GM12878 (cell line): ENCODE results near the gene HPSE. TPM values are rescaled to one million over a fixed set of nuclear protein-coding genes. Genes with fewer than 3 reads are reported as not detected.

ENCODE experiments used
- CREM ChIP-seq: IDR thresholded peaks from 2 replicates; pipeline ENCODE4 v1.6.1; 2014; ENCODE audit warnings: antibody characterized with exemption, low read depth
- DPF2 ChIP-seq: fragments of 450-650 bp; IDR thresholded peaks from 2 replicates; pipeline ENCODE4 v1.6.1; 2017; ENCODE audit warnings: mild to moderate bottlenecking
- EGR1 ChIP-seq, 2 experiments: IDR thresholded peaks; 1 replicate in 1 of 2; 2 replicates in 1 of 2; pipeline ENCODE4 v1.6.1; 2011 to 2012; ENCODE audit warnings: low read depth in 2 of 2, low read length in 2 of 2, borderline replicate concordance in 1 of 2, mild to moderate bottlenecking in 1 of 2, moderate library complexity in 1 of 2
- HDAC2 ChIP-seq: fragments of 200-600 bp; sonication (generic); IDR thresholded peaks from 2 replicates; pipeline ENCODE4 v1.6.1; 2017
- HDGF ChIP-seq: fragments of 450-650 bp; IDR thresholded peaks from 2 replicates; pipeline ENCODE4 v1.6.1; 2016; ENCODE audit warnings: antibody characterized with exemption
- MEF2B ChIP-seq: fragments of 450-650 bp; IDR thresholded peaks from 2 replicates; pipeline ENCODE4 v1.6.1; 2018; ENCODE audit warnings: mild to moderate bottlenecking, moderate library complexity; ENCODE audit not compliant: partially characterized antibody, poor library complexity, severe bottlenecking
- MYB ChIP-seq: fragments of 150-350 bp; IDR thresholded peaks from 2 replicates; pipeline ENCODE4 v1.6.1; 2014; ENCODE audit warnings: mild to moderate bottlenecking, low read depth, low read length, borderline replicate concordance
- NFYA ChIP-seq: IDR thresholded peaks from 2 replicates; pipeline ENCODE4 v1.6.1; 2011; ENCODE audit warnings: low read depth, mild to moderate bottlenecking, low read length, improper control_type of control experiment, borderline replicate concordance
- SREBF2 ChIP-seq: IDR thresholded peaks from 2 replicates; pipeline ENCODE4 v1.6.1; 2012; ENCODE audit warnings: mild to moderate bottlenecking, low read length
- polyA plus RNA-seq, 11 experiments: library from polyadenylated mRNA; depleted of rRNA in 4 of 11; unstranded in 6 of 11; stranded (reverse) in 5 of 11; fragments of >200 nt; fragmentation: Nextera tagmentation in 4 of 11; fragmentation: Illumina TruSeq in 1 of 11; extraction: Ambion mirVana in 4 of 11; extraction: Trizol in 1 of 11; gene quantifications; 1 replicate in 1 of 11; 2 replicates in 10 of 11; pipeline versions ENCODE4 v1.2.1 to v1.2.3, GENCODE V29; 2011 to 2016; ENCODE audit warnings: inconsistent platforms in 2 of 11, missing spikeins in 2 of 11, low read depth in 1 of 11
- total RNA-seq, 4 experiments: library from RNA; depleted of rRNA in 3 of 4; stranded (reverse); fragments of >200 nt in 3 of 4; fragmentation: Illumina TruSeq in 1 of 4; extraction: Trizol in 1 of 4; gene quantifications; 2 replicates each; pipeline versions ENCODE4 v1.2.1 to v1.2.3, GENCODE V29; 2013 to 2021
- TF ChIP-seq, protein P1 (sequence below): fragments of 450-650 bp; IDR thresholded peaks from 2 replicates; pipeline ENCODE4 v1.6.1; 2018; ENCODE audit warnings: mild to moderate bottlenecking, low read depth, moderate library complexity; ENCODE audit not compliant: partially characterized antibody
- TF ChIP-seq, protein P2 (sequence below): fragments of 450-650 bp; IDR thresholded peaks from 2 replicates; pipeline ENCODE4 v1.6.1; 2017; ENCODE audit warnings: mild to moderate bottlenecking, moderate library complexity
- TF ChIP-seq, protein P3 (sequence below): fragments of 450-650 bp; IDR thresholded peaks from 2 replicates; pipeline ENCODE4 v1.6.1; 2017; ENCODE audit warnings: mild to moderate bottlenecking, low read depth, inconsistent platforms; ENCODE audit not compliant: poor library complexity, severe bottlenecking
- TF ChIP-seq, protein P4 (sequence below): fragments of 450-650 bp; formaldehyde crosslinking; IDR thresholded peaks from 2 replicates; pipeline ENCODE4 v1.5.0; 2022; ENCODE audit warnings: mild to moderate bottlenecking, missing genetic modification characterization
- TF ChIP-seq, protein P5 (sequence below): fragments of 450-650 bp; formaldehyde crosslinking; IDR thresholded peaks from 2 replicates; pipeline ENCODE4 v1.4.0; 2022; ENCODE audit warnings: mild to moderate bottlenecking, moderate library complexity

HPSE gene
- total and polyA plus RNA-seq, 10 of the 15 experiments (the other 5 are each of a cell fraction or from before 2014, with no cell fraction given): 0.16 to 0.89 (median 0.58) TPM

DNA sequence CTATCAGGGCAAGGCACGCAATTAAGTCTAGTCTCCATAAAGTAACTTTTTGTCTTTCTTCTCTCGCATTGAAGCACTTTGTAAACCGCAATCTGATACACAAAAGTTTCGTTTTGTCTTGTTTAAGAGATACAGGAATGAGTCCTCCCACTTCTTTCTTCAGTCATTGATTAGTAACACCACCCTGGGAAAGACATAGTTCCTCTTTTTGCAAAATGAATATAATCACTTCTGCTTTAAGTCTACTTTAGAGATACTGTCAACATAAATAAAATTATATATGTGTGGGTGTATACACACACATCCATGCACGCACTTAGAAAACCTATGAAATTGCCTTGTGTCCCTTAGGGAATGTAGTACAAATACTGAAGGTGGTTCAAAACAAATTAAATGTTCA is 61.7 kb downstream of the HPSE start (continued):
- TF ChIP-seq, protein P1, sequence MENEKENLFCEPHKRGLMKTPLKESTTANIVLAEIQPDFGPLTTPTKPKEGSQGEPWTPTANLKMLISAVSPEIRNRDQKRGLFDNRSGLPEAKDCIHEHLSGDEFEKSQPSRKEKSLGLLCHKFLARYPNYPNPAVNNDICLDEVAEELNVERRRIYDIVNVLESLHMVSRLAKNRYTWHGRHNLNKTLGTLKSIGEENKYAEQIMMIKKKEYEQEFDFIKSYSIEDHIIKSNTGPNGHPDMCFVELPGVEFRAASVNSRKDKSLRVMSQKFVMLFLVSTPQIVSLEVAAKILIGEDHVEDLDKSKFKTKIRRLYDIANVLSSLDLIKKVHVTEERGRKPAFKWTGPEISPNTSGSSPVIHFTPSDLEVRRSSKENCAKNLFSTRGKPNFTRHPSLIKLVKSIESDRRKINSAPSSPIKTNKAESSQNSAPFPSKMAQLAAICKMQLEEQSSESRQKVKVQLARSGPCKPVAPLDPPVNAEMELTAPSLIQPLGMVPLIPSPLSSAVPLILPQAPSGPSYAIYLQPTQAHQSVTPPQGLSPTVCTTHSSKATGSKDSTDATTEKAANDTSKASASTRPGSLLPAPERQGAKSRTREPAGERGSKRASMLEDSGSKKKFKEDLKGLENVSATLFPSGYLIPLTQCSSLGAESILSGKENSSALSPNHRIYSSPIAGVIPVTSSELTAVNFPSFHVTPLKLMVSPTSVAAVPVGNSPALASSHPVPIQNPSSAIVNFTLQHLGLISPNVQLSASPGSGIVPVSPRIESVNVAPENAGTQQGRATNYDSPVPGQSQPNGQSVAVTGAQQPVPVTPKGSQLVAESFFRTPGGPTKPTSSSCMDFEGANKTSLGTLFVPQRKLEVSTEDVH: peak; percentile 61
- TF ChIP-seq MYB: no peak
- TF ChIP-seq MEF2B: peak; percentile 95
- no peak for TF ChIP-seq SREBF2
- peak; percentile 81 for TF ChIP-seq CREM
- TF ChIP-seq, protein P2, sequence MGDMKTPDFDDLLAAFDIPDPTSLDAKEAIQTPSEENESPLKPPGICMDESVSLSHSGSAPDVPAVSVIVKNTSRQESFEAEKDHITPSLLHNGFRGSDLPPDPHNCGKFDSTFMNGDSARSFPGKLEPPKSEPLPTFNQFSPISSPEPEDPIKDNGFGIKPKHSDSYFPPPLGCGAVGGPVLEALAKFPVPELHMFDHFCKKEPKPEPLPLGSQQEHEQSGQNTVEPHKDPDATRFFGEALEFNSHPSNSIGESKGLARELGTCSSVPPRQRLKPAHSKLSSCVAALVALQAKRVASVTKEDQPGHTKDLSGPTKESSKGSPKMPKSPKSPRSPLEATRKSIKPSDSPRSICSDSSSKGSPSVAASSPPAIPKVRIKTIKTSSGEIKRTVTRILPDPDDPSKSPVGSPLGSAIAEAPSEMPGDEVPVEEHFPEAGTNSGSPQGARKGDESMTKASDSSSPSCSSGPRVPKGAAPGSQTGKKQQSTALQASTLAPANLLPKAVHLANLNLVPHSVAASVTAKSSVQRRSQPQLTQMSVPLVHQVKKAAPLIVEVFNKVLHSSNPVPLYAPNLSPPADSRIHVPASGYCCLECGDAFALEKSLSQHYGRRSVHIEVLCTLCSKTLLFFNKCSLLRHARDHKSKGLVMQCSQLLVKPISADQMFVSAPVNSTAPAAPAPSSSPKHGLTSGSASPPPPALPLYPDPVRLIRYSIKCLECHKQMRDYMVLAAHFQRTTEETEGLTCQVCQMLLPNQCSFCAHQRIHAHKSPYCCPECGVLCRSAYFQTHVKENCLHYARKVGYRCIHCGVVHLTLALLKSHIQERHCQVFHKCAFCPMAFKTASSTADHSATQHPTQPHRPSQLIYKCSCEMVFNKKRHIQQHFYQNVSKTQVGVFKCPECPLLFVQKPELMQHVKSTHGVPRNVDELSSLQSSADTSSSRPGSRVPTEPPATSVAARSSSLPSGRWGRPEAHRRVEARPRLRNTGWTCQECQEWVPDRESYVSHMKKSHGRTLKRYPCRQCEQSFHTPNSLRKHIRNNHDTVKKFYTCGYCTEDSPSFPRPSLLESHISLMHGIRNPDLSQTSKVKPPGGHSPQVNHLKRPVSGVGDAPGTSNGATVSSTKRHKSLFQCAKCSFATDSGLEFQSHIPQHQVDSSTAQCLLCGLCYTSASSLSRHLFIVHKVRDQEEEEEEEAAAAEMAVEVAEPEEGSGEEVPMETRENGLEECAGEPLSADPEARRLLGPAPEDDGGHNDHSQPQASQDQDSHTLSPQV: no peak
- no peak for TF ChIP-seq HDGF
- no peak for TF ChIP-seq HDAC2
- TF ChIP-seq, protein P3, sequence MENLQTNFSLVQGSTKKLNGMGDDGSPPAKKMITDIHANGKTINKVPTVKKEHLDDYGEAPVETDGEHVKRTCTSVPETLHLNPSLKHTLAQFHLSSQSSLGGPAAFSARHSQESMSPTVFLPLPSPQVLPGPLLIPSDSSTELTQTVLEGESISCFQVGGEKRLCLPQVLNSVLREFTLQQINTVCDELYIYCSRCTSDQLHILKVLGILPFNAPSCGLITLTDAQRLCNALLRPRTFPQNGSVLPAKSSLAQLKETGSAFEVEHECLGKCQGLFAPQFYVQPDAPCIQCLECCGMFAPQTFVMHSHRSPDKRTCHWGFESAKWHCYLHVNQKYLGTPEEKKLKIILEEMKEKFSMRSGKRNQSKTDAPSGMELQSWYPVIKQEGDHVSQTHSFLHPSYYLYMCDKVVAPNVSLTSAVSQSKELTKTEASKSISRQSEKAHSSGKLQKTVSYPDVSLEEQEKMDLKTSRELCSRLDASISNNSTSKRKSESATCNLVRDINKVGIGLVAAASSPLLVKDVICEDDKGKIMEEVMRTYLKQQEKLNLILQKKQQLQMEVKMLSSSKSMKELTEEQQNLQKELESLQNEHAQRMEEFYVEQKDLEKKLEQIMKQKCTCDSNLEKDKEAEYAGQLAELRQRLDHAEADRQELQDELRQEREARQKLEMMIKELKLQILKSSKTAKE: peak; percentile 95
- TF ChIP-seq, protein P4, sequence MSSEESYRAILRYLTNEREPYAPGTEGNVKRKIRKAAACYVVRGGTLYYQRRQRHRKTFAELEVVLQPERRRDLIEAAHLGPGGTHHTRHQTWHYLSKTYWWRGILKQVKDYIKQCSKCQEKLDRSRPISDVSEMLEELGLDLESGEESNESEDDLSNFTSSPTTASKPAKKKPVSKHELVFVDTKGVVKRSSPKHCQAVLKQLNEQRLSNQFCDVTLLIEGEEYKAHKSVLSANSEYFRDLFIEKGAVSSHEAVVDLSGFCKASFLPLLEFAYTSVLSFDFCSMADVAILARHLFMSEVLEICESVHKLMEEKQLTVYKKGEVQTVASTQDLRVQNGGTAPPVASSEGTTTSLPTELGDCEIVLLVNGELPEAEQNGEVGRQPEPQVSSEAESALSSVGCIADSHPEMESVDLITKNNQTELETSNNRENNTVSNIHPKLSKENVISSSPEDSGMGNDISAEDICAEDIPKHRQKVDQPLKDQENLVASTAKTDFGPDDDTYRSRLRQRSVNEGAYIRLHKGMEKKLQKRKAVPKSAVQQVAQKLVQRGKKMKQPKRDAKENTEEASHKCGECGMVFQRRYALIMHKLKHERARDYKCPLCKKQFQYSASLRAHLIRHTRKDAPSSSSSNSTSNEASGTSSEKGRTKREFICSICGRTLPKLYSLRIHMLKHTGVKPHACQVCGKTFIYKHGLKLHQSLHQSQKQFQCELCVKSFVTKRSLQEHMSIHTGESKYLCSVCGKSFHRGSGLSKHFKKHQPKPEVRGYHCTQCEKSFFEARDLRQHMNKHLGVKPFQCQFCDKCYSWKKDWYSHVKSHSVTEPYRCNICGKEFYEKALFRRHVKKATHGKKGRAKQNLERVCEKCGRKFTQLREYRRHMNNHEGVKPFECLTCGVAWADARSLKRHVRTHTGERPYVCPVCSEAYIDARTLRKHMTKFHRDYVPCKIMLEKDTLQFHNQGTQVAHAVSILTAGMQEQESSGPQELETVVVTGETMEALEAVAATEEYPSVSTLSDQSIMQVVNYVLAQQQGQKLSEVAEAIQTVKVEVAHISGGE (CRISPR knock-in tag): no peak
- peak; percentile 98 for TF ChIP-seq DPF2
- no peak for TF ChIP-seq NFYA
- TF ChIP-seq EGR1 (IDR thresholded peaks at IDR 0.05; ENCODE audit: borderline replicate concordance in 1 of 2, low read depth in 2 of 2, low read length in 2 of 2): no peak
- TF ChIP-seq, protein P5, sequence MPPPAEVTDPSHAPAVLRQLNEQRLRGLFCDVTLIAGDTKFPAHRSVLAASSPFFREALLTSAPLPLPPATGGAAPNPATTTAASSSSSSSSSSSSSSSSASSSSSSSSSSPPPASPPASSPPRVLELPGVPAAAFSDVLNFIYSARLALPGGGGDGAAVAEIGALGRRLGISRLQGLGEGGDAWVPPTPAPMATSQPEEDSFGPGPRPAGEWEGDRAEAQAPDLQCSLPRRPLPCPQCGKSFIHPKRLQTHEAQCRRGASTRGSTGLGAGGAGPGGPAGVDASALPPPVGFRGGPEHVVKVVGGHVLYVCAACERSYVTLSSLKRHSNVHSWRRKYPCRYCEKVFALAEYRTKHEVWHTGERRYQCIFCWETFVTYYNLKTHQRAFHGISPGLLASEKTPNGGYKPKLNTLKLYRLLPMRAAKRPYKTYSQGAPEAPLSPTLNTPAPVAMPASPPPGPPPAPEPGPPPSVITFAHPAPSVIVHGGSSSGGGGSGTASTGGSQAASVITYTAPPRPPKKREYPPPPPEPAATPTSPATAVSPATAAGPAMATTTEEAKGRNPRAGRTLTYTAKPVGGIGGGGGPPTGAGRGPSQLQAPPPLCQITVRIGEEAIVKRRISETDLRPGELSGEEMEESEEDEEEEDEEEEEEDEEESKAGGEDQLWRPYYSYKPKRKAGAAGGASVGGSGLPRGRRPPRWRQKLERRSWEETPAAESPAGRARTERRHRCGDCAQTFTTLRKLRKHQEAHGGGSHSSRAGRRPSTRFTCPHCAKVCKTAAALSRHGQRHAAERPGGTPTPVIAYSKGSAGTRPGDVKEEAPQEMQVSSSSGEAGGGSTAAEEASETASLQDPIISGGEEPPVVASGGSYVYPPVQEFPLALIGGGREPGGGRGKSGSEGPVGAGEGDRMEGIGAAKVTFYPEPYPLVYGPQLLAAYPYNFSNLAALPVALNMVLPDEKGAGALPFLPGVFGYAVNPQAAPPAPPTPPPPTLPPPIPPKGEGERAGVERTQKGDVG (CRISPR knock-in tag): no peak
